Skeletal muscle cell (primary cell): ENCODE data around the gene PANX1.

Experiments
- DNase-seq: peaks from one replicate; pipeline ENCODE4 v3.0.0-alpha.2; 2010; ENCODE audit warnings: low read depth
- H3K4me3 ChIP-seq: 2 replicates; pipeline ENCODE4 v1.5.1; 2011; ENCODE audit warnings: low read depth, mild to moderate bottlenecking, control low read depth, low read length, moderate library complexity

PANX1 gene

DNA sequence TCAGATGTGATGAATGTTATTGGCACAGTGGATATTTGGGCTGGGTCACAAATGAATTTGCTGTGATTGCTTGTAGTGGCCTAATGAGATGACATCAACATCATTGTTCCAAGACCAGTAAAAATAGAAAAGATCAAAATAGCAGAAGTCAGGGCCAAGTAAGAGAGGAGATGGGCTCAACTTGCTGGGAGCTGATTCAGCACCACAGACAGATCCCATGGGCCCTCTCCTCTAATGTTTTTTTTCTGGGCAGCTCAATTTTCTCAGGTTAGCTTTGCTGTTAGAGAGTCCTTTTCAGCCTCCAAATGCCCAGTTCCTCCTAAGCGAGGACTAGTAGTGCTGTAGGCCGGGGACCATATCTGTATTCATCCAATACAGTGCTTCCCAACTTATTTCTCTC, 89.7 kb downstream of the PANX1 start:
- no peak overlapping the region for H3K4me3 ChIP-seq
- DNase-seq = no peak

- no peak for DNase-seq
- no peak overlapping the region for H3K4me3 ChIP-seq
Measured at GRCh38 chr11:94219771-94220170, 91.1 kb downstream of the PANX1 start.

- DNase-seq = no peak
- no peak overlapping the region for H3K4me3 ChIP-seq
Measured at GRCh38 chr11:94224078-94224477, 95.4 kb downstream of the PANX1 start.
